Endodermal cell (in vitro differentiated cells): Measurements from ENCODE around the gene TSEN54. TPM values are rescaled to one million over a fixed set of nuclear protein-coding genes. Genes with fewer than 3 reads are reported as not detected.

Experiments
- DNase-seq: peaks from one replicate; pipeline ENCODE4 v3.0.0-alpha.2; 2017
- H3K27ac ChIP-seq: 2 replicates; pipeline ENCODE4 v1.5.1; 2013; ENCODE audit warnings: mild to moderate bottlenecking, low read depth, low read length, moderate library complexity
- H3K27me3 ChIP-seq: 2 replicates; pipeline ENCODE4 v1.6.1; 2013; ENCODE audit warnings: mild to moderate bottlenecking, low read length, moderate library complexity; ENCODE audit not compliant: insufficient read depth, control insufficient read depth, poor library complexity, severe bottlenecking
- H3K36me3 ChIP-seq: 2 replicates; pipeline ENCODE4 v1.7.0; 2013; ENCODE audit warnings: mild to moderate bottlenecking, low read length, moderate library complexity; ENCODE audit not compliant: control insufficient read depth, insufficient read depth
- H3K4me1 ChIP-seq: one replicate; pipeline ENCODE4 v1.7.0; 2013; ENCODE audit warnings: low read length; ENCODE audit not compliant: control insufficient read depth, insufficient read depth
- H3K4me3 ChIP-seq: 2 replicates; pipeline ENCODE4 v1.5.1; 2013; ENCODE audit warnings: mild to moderate bottlenecking, low read length, moderate library complexity
- H3K9ac ChIP-seq: 2 replicates; pipeline ENCODE4 v1.6.1; 2013; ENCODE audit warnings: mild to moderate bottlenecking, low read length, moderate library complexity; ENCODE audit not compliant: poor library complexity, severe bottlenecking; ENCODE audit errors: extremely low read depth
- H3K9me3 ChIP-seq: 2 replicates; pipeline ENCODE4 v1.6.1; 2013; ENCODE audit warnings: mild to moderate bottlenecking, low read length, moderate library complexity; ENCODE audit not compliant: control insufficient read depth
- H3K27ac Mint-ChIP-seq: 2 replicates; pipeline ENCODE4 v1.8.0; 2020; ENCODE audit warnings: mixed read lengths
- H3K27me3 Mint-ChIP-seq: 2 replicates; pipeline ENCODE4 v1.8.0; 2021; ENCODE audit warnings: mild to moderate bottlenecking, mixed read lengths; ENCODE audit not compliant: insufficient read depth
- H3K36me3 Mint-ChIP-seq: 2 replicates; pipeline ENCODE4 v1.8.0; 2020; ENCODE audit warnings: low read depth, mixed read lengths
- H3K4me1 Mint-ChIP-seq: 2 replicates; pipeline ENCODE4 v1.8.0; 2020; ENCODE audit warnings: mixed read lengths
- H3K4me3 Mint-ChIP-seq: 2 replicates; pipeline ENCODE4 v1.8.0; 2020; ENCODE audit warnings: mild to moderate bottlenecking, moderate library complexity, mixed read lengths
- H3K9me3 Mint-ChIP-seq: 2 replicates; pipeline ENCODE4 v1.8.0; 2020; ENCODE audit warnings: mild to moderate bottlenecking, mixed read lengths
- whole genome bisulfite sequencing, 2 experiments: methylation state at CpG; one replicate each; pipeline versions ENCODE4 v1.1.5 to v1.1.7; 2013; ENCODE audit warnings: missing lambda C conversion rate in 2 of 2, mixed read lengths in 1 of 2; ENCODE audit not compliant: insufficient coverage in 1 of 2, insufficient read length in 1 of 2; 5-methylcytosine and 5-hydroxymethylcytosine counted together
- total RNA-seq, 2 donors: library from RNA; stranded (reverse); fragmentation: NEBNext Ultra II Directional in 1 of 2; extraction: Animal tissue kit (Norgen Biotek cat#: 25700) in 1 of 2; gene quantifications; 2 replicates in 1 of 2; 3 replicates in 1 of 2; pipeline ENCODE4 v1.2.1, GENCODE V29; 2021
- TF ChIP-seq, protein P1 (sequence below): fragments of 200-600 bp; sonication (generic); conservative IDR thresholded peaks from 2 replicates; pipeline ENCODE4 v1.5.0; 2021; ENCODE audit warnings: antibody characterized with exemption, mild to moderate bottlenecking

The TSEN54 gene
- total RNA-seq, 2 donors from 2014 or later, result 37.7 to 39.1 TPM

DNA sequence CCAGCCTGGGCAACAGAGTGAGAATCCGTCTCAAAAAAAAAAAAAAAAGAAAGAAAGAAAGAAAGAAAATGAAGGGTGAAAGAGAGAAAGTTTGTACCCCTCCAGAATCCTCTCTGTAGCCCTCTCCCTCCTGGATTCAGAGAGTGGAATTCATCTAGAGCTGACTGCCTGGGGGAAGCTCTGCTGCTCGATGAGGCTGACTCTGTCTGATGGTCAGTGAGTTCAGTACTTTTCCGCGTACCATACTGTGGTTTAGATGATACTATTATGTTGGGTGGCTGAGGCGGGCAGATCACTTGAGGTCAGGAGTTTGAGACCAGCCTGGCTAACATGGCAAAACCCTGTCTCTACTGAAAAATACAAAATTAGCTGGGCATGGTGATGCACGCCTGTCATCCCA is 45.1 kb upstream of the TSEN54 start:
- no peak overlapping the region for H3K27ac Mint-ChIP-seq
- 93 to 95% methylated on average over 5 to 6 of the region's 6 CpGs for WGBS, 2 experiments
- peaks cover 10% of the 10 kb centered on the region for H3K27me3 ChIP-seq
- H3K4me1 Mint-ChIP-seq, result no peaks in the 10 kb centered on the region
- H3K4me1 ChIP-seq, result no peaks in the 10 kb centered on the region
- peaks cover 15% of the 10 kb centered on the region for H3K36me3 ChIP-seq
- no peaks in the 10 kb centered on the region for H3K9me3 ChIP-seq
- H3K9ac ChIP-seq, result no peak overlapping the region
- no peak overlapping the region for H3K4me3 Mint-ChIP-seq
- no peaks in the 10 kb centered on the region for H3K9me3 Mint-ChIP-seq
- no peak for DNase-seq
- TF ChIP-seq, protein P1, sequence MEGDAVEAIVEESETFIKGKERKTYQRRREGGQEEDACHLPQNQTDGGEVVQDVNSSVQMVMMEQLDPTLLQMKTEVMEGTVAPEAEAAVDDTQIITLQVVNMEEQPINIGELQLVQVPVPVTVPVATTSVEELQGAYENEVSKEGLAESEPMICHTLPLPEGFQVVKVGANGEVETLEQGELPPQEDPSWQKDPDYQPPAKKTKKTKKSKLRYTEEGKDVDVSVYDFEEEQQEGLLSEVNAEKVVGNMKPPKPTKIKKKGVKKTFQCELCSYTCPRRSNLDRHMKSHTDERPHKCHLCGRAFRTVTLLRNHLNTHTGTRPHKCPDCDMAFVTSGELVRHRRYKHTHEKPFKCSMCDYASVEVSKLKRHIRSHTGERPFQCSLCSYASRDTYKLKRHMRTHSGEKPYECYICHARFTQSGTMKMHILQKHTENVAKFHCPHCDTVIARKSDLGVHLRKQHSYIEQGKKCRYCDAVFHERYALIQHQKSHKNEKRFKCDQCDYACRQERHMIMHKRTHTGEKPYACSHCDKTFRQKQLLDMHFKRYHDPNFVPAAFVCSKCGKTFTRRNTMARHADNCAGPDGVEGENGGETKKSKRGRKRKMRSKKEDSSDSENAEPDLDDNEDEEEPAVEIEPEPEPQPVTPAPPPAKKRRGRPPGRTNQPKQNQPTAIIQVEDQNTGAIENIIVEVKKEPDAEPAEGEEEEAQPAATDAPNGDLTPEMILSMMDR, result no peak
- H3K27me3 Mint-ChIP-seq, result peaks cover 8% of the 10 kb centered on the region
- peaks cover 21% of the 10 kb centered on the region for H3K36me3 Mint-ChIP-seq
- no peak overlapping the region for H3K27ac ChIP-seq
- H3K4me3 ChIP-seq, result no peak overlapping the region

DNA sequence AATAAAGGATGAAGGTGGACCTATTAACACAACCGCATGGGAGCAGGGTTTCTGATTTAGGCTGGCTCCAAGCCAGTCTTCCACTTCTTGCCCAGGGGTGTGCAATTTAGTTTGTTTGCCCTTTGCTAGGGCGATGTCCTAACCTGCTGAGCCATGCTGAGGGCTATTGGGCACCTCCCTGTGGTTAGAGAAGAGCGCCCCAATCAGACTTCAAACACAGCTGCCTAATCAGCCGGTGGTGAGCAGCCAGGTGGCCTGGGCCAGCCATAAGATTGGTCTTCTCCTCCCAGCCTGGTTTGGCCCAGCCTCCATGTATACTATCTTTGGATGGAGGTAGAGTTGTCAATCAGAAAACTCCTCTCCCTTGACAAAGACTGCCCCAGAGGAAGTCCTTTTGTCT is 44.2 kb upstream of the TSEN54 start:
- Mint-ChIP-seq H3K4me1 (no peaks in the 10 kb centered on the region), H3K36me3 (peaks cover 29% of the 10 kb centered on the region), H3K9me3 (no peaks in the 10 kb centered on the region), H3K27ac (no peak overlapping the region), H3K27me3 (peaks cover 18% of the 10 kb centered on the region), H3K4me3 (no peak overlapping the region)
- 72 to 75% methylated on average over 4 of the region's 4 CpGs for WGBS, 2 experiments
- Histone ChIP-seq H3K9me3 (no peaks in the 10 kb centered on the region), H3K27me3 (peaks cover 17% of the 10 kb centered on the region), H3K4me3 (no peak overlapping the region), H3K4me1 (no peaks in the 10 kb centered on the region), H3K27ac (no peak overlapping the region), H3K9ac (no peak overlapping the region), H3K36me3 (peaks cover 15% of the 10 kb centered on the region)
- TF ChIP-seq, protein P1, result no peak
- no peak for DNase-seq

DNA sequence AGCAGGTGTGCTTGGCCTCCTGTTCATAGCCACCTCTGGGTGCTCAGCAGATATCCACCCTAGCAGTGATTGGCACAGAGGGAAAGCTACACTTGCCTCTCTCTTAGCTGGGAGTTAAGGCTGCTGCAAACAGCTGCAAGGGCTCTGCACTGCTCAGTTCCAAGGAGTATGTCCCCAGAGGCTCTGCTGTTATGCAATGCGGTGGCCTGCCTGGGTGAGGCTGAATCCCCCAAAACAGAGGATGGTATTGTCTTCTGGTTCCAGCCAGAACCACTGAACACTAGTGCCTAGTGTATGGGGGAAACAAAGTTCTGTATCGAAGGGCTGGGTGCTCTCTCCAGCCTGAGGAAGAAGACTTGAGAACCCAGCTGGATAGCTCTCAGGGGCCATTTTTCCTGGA is 43.1 kb upstream of the TSEN54 start:
- peaks cover 20% of the 10 kb centered on the region for H3K27me3 ChIP-seq
- H3K36me3 ChIP-seq, result peaks cover 15% of the 10 kb centered on the region
- no peak for DNase-seq
- Mint-ChIP-seq H3K9me3 (no peaks in the 10 kb centered on the region), H3K4me3 (no peak overlapping the region), H3K4me1 (no peaks in the 10 kb centered on the region), H3K36me3 (peaks cover 33% of the 10 kb centered on the region), H3K27me3 (peaks cover 24% of the 10 kb centered on the region), H3K27ac (no peak overlapping the region)
- TF ChIP-seq, protein P1, result no peak
- H3K4me1 ChIP-seq, result no peaks in the 10 kb centered on the region
- H3K9ac ChIP-seq, result no peak overlapping the region
- H3K27ac ChIP-seq, result no peak overlapping the region
- 94 to 100% methylated on average over 1 to 2 of the region's 2 CpGs for WGBS, 2 experiments
- no peaks in the 10 kb centered on the region for H3K9me3 ChIP-seq
- H3K4me3 ChIP-seq, result no peak overlapping the region
